Keratinocyte (primary cell): ENCODE data around the gene PDGFB.

ENCODE experiments used
- CTCF ChIP-seq, 3 experiments: IDR thresholded peaks in 1 of 3; conservative IDR thresholded peaks in 1 of 3; optimal IDR thresholded peaks in 1 of 3; 2 replicates in 2 of 3; 3 replicates in 1 of 3; pipeline versions ENCODE3 to v1.5.1; 2011; ENCODE audit warnings: low read length in 3 of 3, mild to moderate bottlenecking in 3 of 3, moderate library complexity in 2 of 3, control low read depth in 1 of 3, inconsistent platforms in 1 of 3; ENCODE audit not compliant: insufficient read depth in 2 of 3; ENCODE audit errors: extremely low read depth in 1 of 3
- EZH2 ChIP-seq: IDR thresholded peaks from one replicate; pipeline ENCODE4 v1.6.1; 2012; ENCODE audit warnings: inconsistent platforms, mild to moderate bottlenecking, low read length, moderate library complexity

- TF ChIP-seq CTCF (optimal IDR thresholded peaks at IDR 0.05 in 1 of 3, IDR thresholded peaks at IDR 0.05 in 1 of 3, conservative IDR thresholded peaks at IDR 0.05 in 1 of 3; ENCODE audit: extremely low read depth in 1 of 3, insufficient read depth in 2 of 3, low read length in 3 of 3) (no peak), EZH2 (no peak)
Measured at GRCh38 chr22:39178206-39179111, 66.3 kb downstream of the PDGFB start.
